HG02763 (cell line): ENCODE data around the gene RASIP1.

ENCODE experiments used
- ATAC-seq: cut with Tn5 transposase; IDR thresholded peaks from one replicate; pipeline ENCODE4 v1.9.1; 2021; ENCODE audit warnings: mild to moderate bottlenecking, moderate library complexity; ENCODE audit not compliant: unreplicated experiment

Gene RASIP1

GRCh38 chr19:48676487-48676886 is 63.9 kb downstream of the RASIP1 start:
- ATAC-seq: no peak

GRCh38 chr19:48674921-48675824 is 65.2 kb downstream of the RASIP1 start:
- no peak for ATAC-seq

- no peak for ATAC-seq
These were observed 66.1 kb downstream of the RASIP1 start for GRCh38 chr19:48674216-48674809.

- no peak for ATAC-seq
These were observed 66.8 kb downstream of the RASIP1 start for GRCh38 chr19:48673436-48674100.

GRCh38 chr19:48672994-48673393 is 67.4 kb downstream of the RASIP1 start, which contains the start of gene NTN5:
NTN5 (minus strand) TSS chr19:48673017; CDS start chr19:48670986, 2,031 bp downstream.
- ATAC-seq: no peak

- no peak for ATAC-seq
These were observed 68.9 kb downstream of the RASIP1 start for GRCh38 chr19:48671446-48671995.

- ATAC-seq: no peak
These were observed 69.5 kb downstream of the RASIP1 start for GRCh38 chr19:48670699-48671445.
